Caco-2 (cell line): ENCODE measurements around the gene DOCK9. TPM values are rescaled to one million over a fixed set of nuclear protein-coding genes. Genes with fewer than 3 reads are reported as not detected.
A peak's percentile ranks its signal among the peaks of the same experiment; 100 is the strongest.

ENCODE experiments used
- BruUV-seq: library from RNA; stranded (reverse); fragments of 400-500 nt; replicated peaks from 2 replicates; lab custom pipeline; 2021; lab: Mats Ljungman, UMichigan
- CTCF ChIA-PET: fragments of 300-600 bp; sonication (Branson Sonifier 250); formaldehyde crosslinking; loops from one replicate; lab custom pipeline; 2022; ENCODE audit warnings: antibody characterized with exemption; lab: Charles Lee
- POLR2A ChIA-PET: fragments of 300-600 bp; sonication (Branson Sonifier 250); formaldehyde crosslinking; loops from one replicate; lab custom pipeline; 2022; ENCODE audit warnings: antibody characterized with exemption; lab: Charles Lee
- DNase-seq, 2 experiments: peaks; one replicate each; pipeline versions ENCODE4 v3.0.0 to v3.0.0-alpha.2; 2020 to 2022
- H3K27me3 ChIP-seq: replicated peaks from 2 replicates; pipeline ENCODE4 v1.6.0; 2011; ENCODE audit warnings: low read length; ENCODE audit not compliant: control insufficient read depth, insufficient read depth
- H3K36me3 ChIP-seq: 2 replicates; pipeline ENCODE4 v1.5.1; 2011; ENCODE audit warnings: low read length; ENCODE audit not compliant: control insufficient read depth, insufficient read depth
- H3K4me1 ChIP-seq: fragments of 250-450 bp; sonication (Bioruptor Pico); 2 replicates; pipeline ENCODE4 v1.5.1; 2020; ENCODE audit warnings: mild to moderate bottlenecking
- H3K4me3 ChIP-seq: 2 replicates; pipeline ENCODE4 v1.5.1; 2011; ENCODE audit warnings: low read depth, mild to moderate bottlenecking, control low read depth, low read length
- H3K9me3 ChIP-seq: fragments of 250-450 bp; sonication (Bioruptor Pico); 2 replicates; pipeline ENCODE4 v1.5.1; 2020; ENCODE audit warnings: mild to moderate bottlenecking, moderate library complexity
- H3K27ac Mint-ChIP-seq: one replicate; pipeline ENCODE4 v1.8.0; 2022; ENCODE audit warnings: mixed read lengths; ENCODE audit not compliant: unreplicated experiment
- H3K27me3 Mint-ChIP-seq: one replicate; pipeline ENCODE4 v1.8.0; 2022; ENCODE audit warnings: mixed read lengths; ENCODE audit not compliant: insufficient read depth, unreplicated experiment
- H3K36me3 Mint-ChIP-seq: one replicate; pipeline ENCODE4 v1.8.0; 2022; ENCODE audit warnings: mild to moderate bottlenecking, mixed read lengths; ENCODE audit not compliant: insufficient read depth, unreplicated experiment
- H3K4me1 Mint-ChIP-seq: one replicate; pipeline ENCODE4 v1.8.0; 2022; ENCODE audit warnings: low read depth, mixed read lengths; ENCODE audit not compliant: unreplicated experiment
- H3K4me3 Mint-ChIP-seq: one replicate; pipeline ENCODE4 v1.8.0; 2022; ENCODE audit warnings: mild to moderate bottlenecking, moderate library complexity, mixed read lengths; ENCODE audit not compliant: unreplicated experiment
- H3K9me3 Mint-ChIP-seq: one replicate; pipeline ENCODE4 v1.8.0; 2022; ENCODE audit warnings: mixed read lengths; ENCODE audit not compliant: unreplicated experiment
- intact Hi-C: fragments of 100-400 bp; cut with micrococcal nuclease; formaldehyde crosslinking; loops from one replicate; pipeline ENCODE4 v1.10.0; 2022; ENCODE audit not compliant: unreplicated experiment
- total RNA-seq: library from RNA; stranded (reverse); gene quantifications from 2 replicates; pipeline ENCODE4 v1.2.3, GENCODE V29; 2022
- TF ChIP-seq, protein P1 (sequence below), 2 experiments: fragments of 200-600 bp in 1 of 2; IDR thresholded peaks; 1 replicate in 1 of 2; 2 replicates in 1 of 2; pipeline versions ENCODE4 v1.5.1 to v1.8.0; 2011 to 2022; ENCODE audit warnings: antibody characterized with exemption in 1 of 2, control low read depth in 1 of 2, inconsistent platforms in 1 of 2, low read depth in 1 of 2, low read length in 1 of 2, mild to moderate bottlenecking in 1 of 2, moderate library complexity in 1 of 2; ENCODE audit not compliant: insufficient read depth in 1 of 2, severe bottlenecking in 1 of 2, unreplicated experiment in 1 of 2

DOCK9 gene
- total RNA-seq, 1 experiment from 2014 or later: 260 TPM

DNA sequence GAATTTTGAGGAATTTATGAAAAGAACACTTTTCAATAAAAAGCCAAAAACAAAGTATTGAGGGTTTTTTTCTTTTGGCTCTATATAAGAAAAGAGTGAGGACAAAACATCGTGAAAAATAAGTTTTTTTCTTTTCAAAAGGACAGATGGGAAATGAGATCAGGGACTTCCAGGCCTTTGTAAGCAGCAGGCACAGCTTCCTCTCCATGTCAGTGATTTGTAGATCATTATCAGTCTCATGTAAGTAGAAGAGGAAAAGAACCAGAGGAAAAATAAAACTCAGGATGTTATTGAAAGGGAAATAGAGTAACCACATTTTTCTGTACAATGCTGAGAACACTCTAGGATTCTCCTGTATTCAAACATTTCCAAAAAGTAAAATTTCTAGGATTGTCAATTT, 29.9 kb downstream of the DOCK9 start:
- H3K9me3 Mint-ChIP-seq: no peaks in the 10 kb centered on the region
- Histone ChIP-seq H3K36me3 (no peaks in the 10 kb centered on the region), H3K9me3 (no peaks in the 10 kb centered on the region), H3K4me1 (peaks cover 35% of the 10 kb centered on the region), H3K27me3 (no peaks in the 10 kb centered on the region), H3K4me3 (no peak overlapping the region)
- no TSS peak for BruUV-seq
- peaks cover 41% of the 10 kb centered on the region for H3K4me1 Mint-ChIP-seq
- ChIA-PET CTCF (interaction anchor here (0.7 kb wide), 1 partner anchor 1322 kb away, joined by 5 read pairs; no protein-coding TSS in a partner anchor), POLR2A (no interaction called here)
- peaks cover 37% of the 10 kb centered on the region for H3K36me3 Mint-ChIP-seq
- intact Hi-C loops: loop anchor here (2.0 kb wide), 1 partner anchor 25 kb away; no protein-coding TSS in a partner anchor
- no peak overlapping the region for H3K4me3 Mint-ChIP-seq
- H3K27ac Mint-ChIP-seq: no peak overlapping the region
- H3K27me3 Mint-ChIP-seq: no peaks in the 10 kb centered on the region
- TF ChIP-seq, protein P1, sequence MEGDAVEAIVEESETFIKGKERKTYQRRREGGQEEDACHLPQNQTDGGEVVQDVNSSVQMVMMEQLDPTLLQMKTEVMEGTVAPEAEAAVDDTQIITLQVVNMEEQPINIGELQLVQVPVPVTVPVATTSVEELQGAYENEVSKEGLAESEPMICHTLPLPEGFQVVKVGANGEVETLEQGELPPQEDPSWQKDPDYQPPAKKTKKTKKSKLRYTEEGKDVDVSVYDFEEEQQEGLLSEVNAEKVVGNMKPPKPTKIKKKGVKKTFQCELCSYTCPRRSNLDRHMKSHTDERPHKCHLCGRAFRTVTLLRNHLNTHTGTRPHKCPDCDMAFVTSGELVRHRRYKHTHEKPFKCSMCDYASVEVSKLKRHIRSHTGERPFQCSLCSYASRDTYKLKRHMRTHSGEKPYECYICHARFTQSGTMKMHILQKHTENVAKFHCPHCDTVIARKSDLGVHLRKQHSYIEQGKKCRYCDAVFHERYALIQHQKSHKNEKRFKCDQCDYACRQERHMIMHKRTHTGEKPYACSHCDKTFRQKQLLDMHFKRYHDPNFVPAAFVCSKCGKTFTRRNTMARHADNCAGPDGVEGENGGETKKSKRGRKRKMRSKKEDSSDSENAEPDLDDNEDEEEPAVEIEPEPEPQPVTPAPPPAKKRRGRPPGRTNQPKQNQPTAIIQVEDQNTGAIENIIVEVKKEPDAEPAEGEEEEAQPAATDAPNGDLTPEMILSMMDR (IDR thresholded peaks at IDR 0.05; ENCODE audit: insufficient read depth in 1 of 2, low read depth in 1 of 2, low read length in 1 of 2, severe bottlenecking in 1 of 2, unreplicated experiment in 1 of 2): no peak
- no peak for DNase-seq

DNA sequence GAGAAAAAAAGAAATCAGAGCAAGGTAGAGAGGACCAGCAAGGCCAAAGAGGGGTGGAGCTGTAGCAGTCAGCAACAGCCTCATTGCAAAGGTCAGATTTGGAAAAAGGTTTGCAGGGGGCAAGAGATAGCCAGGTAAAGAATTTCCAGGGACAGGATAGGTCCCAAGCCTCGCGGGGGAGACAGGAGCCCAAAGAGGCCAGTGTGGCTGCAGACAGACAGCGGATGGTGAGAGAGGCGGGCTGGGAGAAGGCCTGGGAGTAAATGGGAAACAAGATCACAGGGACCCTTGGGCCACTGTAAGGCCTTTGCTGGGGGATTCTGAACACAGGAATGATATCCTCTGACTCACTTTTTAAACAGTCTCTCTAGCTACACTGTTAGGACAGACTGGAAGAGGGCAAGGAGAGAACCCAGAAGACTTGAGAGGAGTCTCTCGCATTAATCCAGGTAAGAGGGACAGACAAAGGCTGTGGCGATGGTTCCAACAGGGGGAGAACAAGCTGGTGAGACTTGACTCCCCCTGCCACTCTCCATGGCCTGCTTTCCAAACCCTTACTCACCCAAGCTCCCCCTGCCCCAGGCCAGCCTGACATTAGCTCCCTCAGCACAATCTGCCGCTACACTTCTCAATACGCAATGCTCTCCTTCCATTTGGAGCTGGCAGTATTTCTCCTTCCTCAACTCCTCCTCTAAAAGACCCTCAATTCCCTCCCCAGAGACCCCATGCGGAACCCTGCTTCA, 31.8 kb downstream of the DOCK9 start:
- TF ChIP-seq, protein P1 (IDR thresholded peaks at IDR 0.05; ENCODE audit: insufficient read depth in 1 of 2, low read depth in 1 of 2, low read length in 1 of 2, severe bottlenecking in 1 of 2, unreplicated experiment in 1 of 2): no peak

DNA sequence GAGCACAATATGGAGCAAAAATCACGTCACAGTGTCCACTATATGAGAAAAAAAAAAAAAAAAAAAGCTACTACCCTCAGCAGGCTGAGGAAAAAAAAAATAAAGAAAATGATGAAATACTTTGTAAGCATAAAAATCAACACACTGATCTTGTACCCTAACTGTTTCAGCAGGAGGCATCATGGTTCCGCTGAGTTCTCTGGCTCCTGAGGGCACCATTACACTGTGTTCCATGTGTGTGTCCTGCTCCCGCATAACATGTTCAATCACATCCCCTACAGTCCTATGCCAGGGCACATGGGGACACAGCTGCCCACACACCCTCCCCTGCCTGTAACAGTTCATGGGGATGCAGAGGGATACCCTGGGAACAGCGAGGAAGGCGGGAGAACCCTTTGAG, 33.5 kb downstream of the DOCK9 start:
- no peaks in the 10 kb centered on the region for H3K9me3 Mint-ChIP-seq
- Histone ChIP-seq H3K4me1 (peaks cover 55% of the 10 kb centered on the region), H3K4me3 (no peak overlapping the region), H3K27me3 (no peaks in the 10 kb centered on the region), H3K36me3 (no peaks in the 10 kb centered on the region), H3K9me3 (no peaks in the 10 kb centered on the region)
- H3K4me1 Mint-ChIP-seq: peaks cover 46% of the 10 kb centered on the region
- no peak overlapping the region for H3K4me3 Mint-ChIP-seq
- ChIA-PET POLR2A (no interaction called here), CTCF (no interaction called here)
- BruUV-seq: no TSS peak
- H3K27me3 Mint-ChIP-seq: no peaks in the 10 kb centered on the region
- intact Hi-C loops: no loop called here
- TF ChIP-seq, protein P1 (IDR thresholded peaks at IDR 0.05; ENCODE audit: insufficient read depth in 1 of 2, low read depth in 1 of 2, low read length in 1 of 2, severe bottlenecking in 1 of 2, unreplicated experiment in 1 of 2): no peak
- H3K36me3 Mint-ChIP-seq: peaks cover 13% of the 10 kb centered on the region
- H3K27ac Mint-ChIP-seq: no peak overlapping the region
- no peak for DNase-seq

More for the DNA sequence above, 31.8 kb downstream of the DOCK9 start:
- H3K36me3 Mint-ChIP-seq: peaks cover 21% of the 10 kb centered on the region
- peaks cover 39% of the 10 kb centered on the region for H3K4me1 ChIP-seq
- ChIA-PET POLR2A (interaction anchor here (1.0 kb wide), 1 partner anchor 20 kb away, joined by 4 read pairs; no protein-coding TSS in a partner anchor), CTCF (interaction anchor here (2.2 kb wide), 1 partner anchor 30 kb away, joined by 6 read pairs; no protein-coding TSS in a partner anchor)
- peak overlapping the region; percentile 77 for H3K27ac Mint-ChIP-seq
- H3K9me3 ChIP-seq: no peaks in the 10 kb centered on the region
- no peaks in the 10 kb centered on the region for H3K36me3 ChIP-seq
- intact Hi-C loops: loop anchor here (1.0 to 2.0 kb wide), 2 partner anchors 18 to 27 kb away; no protein-coding TSS in a partner anchor
- H3K4me3 ChIP-seq: no peak overlapping the region
- peaks cover 29% of the 10 kb centered on the region for H3K4me1 Mint-ChIP-seq
- no TSS peak for BruUV-seq
- no peaks in the 10 kb centered on the region for H3K27me3 ChIP-seq
- no peaks in the 10 kb centered on the region for H3K27me3 Mint-ChIP-seq
- no peaks in the 10 kb centered on the region for H3K9me3 Mint-ChIP-seq
- H3K4me3 Mint-ChIP-seq: peak overlapping the region; percentile 16
- no peak for DNase-seq
